Stimulated activated CD8-positive, alpha-beta memory T cell treated with anti-CD3 and anti-CD28 coated beads, Interleukin-7, amount 100 ng/mL, for 4 hours (primary cell): ENCODE results near the gene DZIP3.

Experiments used
- DNase-seq, 2 donors: peaks; one replicate each; pipeline ENCODE4 v3.0.0-alpha.2; 2020; ENCODE audit warnings: low read depth in 2 of 2

The DZIP3 gene, protein sequence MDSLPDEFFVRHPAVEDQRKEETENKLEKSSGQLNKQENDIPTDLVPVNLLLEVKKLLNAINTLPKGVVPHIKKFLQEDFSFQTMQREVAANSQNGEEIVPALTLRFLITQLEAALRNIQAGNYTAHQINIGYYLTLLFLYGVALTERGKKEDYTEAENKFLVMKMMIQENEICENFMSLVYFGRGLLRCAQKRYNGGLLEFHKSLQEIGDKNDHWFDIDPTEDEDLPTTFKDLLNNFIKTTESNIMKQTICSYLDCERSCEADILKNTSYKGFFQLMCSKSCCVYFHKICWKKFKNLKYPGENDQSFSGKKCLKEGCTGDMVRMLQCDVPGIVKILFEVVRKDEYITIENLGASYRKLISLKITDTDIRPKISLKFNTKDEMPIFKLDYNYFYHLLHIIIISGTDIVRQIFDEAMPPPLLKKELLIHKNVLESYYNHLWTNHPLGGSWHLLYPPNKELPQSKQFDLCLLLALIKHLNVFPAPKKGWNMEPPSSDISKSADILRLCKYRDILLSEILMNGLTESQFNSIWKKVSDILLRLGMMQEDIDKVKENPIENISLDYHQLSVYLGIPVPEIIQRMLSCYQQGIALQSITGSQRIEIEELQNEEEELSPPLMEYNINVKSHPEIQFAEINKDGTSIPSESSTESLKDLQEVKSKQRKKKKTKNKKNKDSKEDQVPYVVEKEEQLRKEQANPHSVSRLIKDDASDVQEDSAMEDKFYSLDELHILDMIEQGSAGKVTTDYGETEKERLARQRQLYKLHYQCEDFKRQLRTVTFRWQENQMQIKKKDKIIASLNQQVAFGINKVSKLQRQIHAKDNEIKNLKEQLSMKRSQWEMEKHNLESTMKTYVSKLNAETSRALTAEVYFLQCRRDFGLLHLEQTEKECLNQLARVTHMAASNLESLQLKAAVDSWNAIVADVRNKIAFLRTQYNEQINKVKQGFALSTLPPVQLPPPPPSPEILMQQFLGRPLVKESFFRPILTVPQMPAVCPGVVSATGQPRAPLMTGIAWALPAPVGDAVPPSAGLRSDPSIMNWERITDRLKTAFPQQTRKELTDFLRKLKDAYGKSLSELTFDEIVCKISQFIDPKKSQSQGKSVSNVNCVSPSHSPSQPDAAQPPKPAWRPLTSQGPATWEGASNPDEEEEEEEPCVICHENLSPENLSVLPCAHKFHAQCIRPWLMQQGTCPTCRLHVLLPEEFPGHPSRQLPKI

DNA sequence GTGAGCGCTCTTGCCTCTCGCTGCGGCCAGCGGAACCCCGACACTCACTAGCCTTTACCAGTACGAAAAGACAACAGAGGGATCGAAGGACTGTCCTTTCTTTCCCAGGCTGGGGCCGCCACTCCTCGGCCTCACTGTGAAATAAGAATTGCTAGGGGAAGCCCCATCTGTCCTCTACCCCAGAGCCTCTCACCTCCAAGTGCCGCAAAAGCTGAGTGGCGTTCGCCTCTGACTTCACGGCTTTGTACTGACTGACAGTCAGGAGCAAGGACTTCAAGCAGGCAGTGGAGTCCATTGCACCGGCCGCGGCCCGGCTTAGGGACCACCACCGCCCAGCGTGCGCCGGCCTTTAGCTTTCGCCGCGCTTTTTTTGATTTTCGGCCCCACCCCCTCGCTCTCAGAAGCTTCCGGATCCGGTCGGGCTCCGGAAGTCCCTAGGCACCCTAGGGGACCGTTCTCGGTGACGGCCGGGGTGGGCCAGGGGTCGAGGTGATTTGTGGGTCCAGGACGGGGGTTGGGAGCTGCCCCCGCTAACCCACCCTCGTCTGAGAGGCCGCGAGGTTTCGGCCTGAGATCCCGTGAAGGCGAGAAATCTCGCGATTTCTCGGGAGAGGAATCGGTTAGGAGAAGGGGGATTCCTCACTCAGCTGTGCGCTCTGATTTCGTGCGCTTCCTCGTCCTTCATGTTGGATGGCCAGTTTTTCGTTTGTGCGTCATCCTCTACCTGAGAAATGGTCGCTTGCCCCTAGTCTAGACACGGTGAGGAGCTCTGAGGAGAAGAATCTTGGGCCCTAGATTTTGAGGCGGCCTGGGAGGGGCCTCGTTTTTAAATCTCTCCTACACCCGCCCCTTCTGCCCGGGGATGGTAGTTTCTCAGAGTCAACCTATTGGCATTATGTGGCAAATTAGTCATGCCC lies at the start of gene DZIP3, which contains the start of gene CIP2A:
DZIP3 (plus strand) TSS at position 642 of the 917 bp plus-strand sequence. CDS start 15,685 bp downstream, outside the sequence.
CIP2A (minus strand) TSS at position 358 of the 917 bp plus-strand sequence; CDS start at position 295, 63 bp downstream.
- DNase-seq: peak; percentile 73 to 78

DNA sequence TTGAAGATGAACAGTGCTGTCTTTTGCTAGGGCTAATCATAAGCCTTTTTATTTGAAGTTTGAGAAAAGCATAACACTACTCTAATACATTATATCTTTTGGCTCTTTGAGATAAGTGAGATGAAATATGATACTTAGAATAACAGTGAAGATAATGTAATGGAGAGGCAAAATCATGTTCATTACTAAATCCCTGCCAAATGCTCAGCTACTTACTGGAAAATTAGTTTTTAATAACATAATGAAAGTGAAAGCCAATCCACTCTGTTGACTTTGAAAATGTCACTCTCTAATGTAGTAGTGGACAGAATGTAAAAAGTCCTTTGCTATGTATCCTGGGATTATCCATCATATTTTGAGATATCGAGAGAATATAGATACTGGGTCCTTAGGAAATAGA lies 43.3 kb upstream of the DZIP3 start:
- DNase-seq: no peak

GRCh38 chr3:108546692-108547091 lies 42.8 kb upstream of the DZIP3 start:
- DNase-seq: no peak

GRCh38 chr3:108548304-108548703 lies 41.2 kb upstream of the DZIP3 start:
- DNase-seq: no peak

DNA sequence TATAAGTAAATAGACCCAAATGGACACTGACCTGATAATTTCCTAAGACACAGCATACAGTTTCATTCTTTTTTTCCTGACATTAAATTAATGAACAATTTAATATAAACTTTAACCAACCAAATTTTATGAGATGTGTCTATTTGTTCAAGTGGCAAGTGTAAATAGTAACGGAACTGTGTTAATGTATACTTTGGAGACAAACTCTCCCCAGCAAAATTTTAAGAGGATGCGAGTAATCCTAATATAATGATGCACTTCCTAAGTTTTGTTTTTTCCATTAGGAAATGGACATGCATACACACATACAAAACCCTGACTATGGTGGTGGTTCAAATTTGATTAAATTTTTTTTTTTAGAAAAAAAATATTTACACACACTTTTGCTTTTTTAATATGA lies 40.6 kb upstream of the DZIP3 start:
- DNase-seq: no peak

GRCh38 chr3:108552267-108553159 lies 37.0 kb upstream of the DZIP3 start:
- DNase-seq: no peak

DNA sequence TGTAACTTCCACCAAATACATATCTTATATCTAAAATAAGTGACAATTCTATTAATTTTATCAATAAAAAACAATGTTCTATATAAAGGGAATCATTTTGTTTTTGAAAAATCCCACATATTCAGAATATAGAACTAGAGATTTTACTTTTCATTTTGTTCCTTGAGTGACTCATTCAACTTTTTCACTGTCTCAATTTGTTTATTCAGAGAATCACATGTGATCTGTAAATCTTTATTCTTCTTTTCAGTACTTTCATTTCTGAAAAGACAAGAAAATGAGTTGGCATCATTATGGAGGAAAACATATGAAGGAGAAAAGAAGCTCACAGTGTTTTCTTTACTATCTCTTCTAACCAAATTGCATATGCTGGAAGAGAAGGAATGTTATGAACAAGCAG lies 35.3 kb upstream of the DZIP3 start:
- no peak for DNase-seq

- no peak for DNase-seq
Observed at GRCh38 chr3:108554913-108555571, 34.5 kb upstream of the DZIP3 start.

DNA sequence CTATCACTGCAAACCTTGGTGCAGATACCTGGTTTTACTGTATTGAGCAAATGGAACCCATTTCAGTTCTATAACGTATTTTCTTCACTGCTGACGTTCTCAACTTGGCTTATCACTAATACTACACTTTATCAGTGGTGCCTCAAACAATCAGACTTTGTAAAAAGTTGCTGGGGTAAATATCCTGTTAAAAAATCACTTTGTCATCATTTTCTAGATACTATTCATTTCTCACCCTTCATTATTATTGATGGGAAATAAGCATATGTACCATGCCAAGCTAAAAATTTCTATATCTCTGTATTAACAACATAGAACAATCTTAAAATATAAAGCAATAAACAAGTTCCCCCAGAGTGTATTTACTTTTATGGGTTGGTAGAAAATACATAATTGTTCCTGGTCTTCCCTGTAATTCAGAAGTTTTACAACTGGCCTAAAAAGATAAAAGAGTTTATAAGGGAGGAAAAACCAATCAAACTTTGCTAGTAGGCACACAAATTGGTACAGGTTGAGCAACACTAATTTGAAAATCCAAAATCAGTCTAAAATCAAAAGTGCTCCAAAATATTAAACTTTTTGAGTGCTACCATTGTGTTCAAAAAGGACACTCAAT lies 33.4 kb upstream of the DZIP3 start:
- no peak for DNase-seq

DNA sequence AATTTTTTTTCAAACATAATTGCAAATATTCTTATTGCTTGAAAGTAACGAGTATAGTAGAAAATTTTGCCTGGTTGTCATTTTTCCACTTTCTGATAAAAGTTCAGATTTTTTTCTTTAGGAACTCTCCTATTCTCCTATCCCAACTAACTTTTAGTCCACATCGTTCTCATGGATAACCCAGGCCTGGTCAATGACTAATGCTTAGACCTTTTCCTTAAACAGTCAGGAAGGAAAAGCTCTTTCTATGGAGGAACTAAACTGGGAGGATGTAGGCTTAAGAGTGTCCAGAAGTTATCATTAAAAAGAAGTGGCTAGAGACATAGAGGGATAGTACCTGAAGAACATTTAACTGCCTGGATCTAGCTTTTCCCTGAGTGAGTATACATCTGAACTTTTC lies 27.0 kb upstream of the DZIP3 start:
- no peak for DNase-seq

DNA sequence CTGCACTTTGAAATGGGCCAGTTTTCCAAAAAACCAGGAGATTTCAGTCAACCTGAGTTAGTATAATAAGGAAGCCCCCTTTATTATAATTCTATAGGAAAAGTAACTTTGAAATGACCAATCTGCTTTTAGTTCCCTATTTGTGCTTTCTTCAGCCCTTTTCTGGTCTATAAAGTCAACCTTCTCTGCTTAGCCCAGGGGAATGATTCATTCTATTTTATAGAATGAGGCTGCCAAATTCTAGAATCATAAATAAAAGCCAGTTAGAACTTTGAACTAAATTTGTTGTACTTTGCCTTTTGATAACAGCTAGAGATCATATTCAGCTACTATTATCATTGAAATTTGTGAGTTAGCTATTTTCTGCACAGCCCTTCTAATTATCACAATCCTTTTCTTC lies 25.0 kb upstream of the DZIP3 start:
- DNase-seq: no peak

- no peak for DNase-seq
Observed at GRCh38 chr3:108565506-108565905, 24.0 kb upstream of the DZIP3 start.

GRCh38 chr3:108566599-108566998 lies 22.9 kb upstream of the DZIP3 start:
- no peak for DNase-seq

GRCh38 chr3:108569336-108569735 lies 20.2 kb upstream of the DZIP3 start:
- DNase-seq: no peak

GRCh38 chr3:108578064-108578463 lies 11.5 kb upstream of the DZIP3 start:
- DNase-seq: no peak

GRCh38 chr3:108588601-108589000 lies 921 bp upstream of the DZIP3 start:
- DNase-seq: no peak

GRCh38 chr3:108589998-108590323 lies 439 bp downstream of the DZIP3 start:
- DNase-seq: no peak

- no peak for DNase-seq
Observed at GRCh38 chr3:108590460-108590859, 938 bp downstream of the DZIP3 start.

DNA sequence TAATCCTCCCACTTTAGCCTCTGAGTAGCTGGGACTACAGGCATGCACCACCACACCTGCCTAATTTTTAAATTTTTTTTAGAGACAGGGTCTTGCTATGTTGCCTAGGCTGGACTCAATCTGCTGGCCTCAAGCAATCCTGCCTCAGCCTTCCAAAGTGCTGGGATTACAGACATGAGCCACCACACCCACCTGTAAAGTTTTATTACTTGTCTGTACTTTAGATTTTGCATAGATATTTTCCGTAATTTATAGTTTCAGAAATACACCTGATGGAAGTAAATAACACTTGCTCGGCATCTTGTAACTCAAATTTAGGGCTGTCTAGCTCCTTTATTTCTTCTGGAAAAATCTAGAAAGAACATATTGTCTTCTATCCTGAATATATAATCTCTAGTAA lies 5.8 kb downstream of the DZIP3 start:
- DNase-seq: no peak
